ENCODE results near the gene PXN. TPM values are rescaled to one million over a fixed set of nuclear protein-coding genes. Genes with fewer than 3 reads are reported as not detected.
A peak's percentile ranks its signal among the peaks of the same experiment; 100 is the strongest.
"Not testable (repeated sequence)": the region's sequence is repeated elsewhere in the genome, so short reads cannot be mapped to it uniquely, and the experiment has no call there.

The PXN gene
- total RNA-seq, 1 experiment from 2014 or later: 40.1 TPM

DNA sequence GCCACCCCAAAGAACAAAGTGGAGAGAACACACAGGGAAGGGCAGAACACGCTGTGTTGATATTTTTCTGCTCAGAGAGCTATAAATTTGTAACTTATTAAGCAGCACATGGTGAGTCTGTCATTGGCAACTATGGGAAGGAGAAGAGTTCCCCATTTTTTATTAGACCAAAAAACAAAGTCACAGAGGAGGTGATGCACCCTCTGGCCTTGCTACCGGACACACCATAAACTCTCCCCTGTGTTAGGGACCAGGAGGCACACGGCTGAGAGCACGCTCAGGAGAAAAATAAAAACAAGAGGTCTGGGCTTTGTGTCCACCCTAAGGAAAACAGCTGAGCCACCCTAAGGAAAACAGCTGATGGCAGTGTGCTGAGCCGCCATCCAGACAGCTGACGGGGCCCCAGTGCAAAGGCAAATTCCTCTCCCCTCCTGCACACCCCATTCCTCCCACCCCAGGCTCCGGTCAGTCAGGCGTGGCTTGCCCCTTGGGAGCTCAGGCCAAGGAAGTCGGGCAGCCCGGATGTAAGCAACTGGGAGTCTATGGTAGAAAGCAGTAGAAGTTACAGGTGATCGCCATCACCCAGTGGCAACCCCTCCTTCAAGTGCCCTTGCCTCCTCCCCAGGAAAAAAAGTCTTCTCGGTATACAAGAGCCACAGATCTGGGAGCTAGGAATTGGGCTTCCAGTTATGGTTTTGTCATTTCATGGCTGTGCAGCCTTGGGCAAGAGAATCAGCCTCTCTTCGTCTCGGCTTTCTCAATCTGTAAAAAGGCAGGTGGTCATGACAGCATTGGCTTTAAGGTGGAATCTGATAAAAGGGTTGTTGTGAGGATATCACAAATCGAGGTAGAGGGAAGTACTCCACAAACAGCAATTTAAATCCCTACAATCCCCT, 2.4 kb downstream of the PXN start:
- DNase-seq (ENCODE audit: extremely low read depth, low read depth): no peak

DNA sequence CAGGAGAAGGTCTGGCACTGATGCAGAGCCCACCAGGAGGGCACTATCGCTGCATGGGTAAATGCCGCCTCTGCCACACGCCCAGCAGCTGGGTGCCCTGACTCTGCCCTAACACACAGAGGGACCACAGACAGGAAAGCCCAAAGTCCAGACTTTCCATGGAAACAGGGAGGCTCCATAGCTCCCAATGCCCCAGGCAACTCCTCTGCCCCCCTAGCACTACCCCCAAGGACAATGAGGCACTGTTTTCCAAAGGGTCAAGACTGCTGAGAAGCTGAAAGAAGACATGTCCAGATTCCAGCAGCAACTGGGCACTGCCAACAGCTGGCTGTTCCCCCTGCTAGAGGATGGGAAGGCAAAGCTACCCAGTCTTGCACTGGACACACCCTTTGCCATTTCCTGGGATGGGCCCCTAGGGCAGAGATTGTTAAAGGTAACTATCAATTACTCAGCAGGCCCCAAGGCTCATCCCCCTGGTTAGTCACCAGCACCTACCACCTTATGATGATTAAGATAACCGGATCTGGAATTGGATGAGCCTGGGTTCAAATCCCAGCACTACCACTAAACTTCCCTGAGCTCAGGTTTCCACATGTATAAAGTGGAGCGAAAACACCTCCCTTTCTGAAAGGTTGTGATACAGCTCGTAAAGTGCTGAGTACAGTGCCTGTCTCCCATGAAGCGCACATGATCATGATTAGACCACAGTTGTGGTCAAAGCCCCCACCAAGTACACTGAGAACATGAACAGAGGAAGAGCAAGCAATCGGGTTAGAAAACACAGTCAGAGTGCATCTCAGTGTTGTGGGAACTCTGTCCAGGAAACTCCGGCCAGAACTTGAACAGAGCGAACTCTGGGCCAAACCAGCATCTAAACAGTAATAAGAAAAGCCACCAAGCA, 3.3 kb downstream of the PXN start:
- peak; percentile 47 for DNase-seq (ENCODE audit: extremely low read depth, low read depth)

DNA sequence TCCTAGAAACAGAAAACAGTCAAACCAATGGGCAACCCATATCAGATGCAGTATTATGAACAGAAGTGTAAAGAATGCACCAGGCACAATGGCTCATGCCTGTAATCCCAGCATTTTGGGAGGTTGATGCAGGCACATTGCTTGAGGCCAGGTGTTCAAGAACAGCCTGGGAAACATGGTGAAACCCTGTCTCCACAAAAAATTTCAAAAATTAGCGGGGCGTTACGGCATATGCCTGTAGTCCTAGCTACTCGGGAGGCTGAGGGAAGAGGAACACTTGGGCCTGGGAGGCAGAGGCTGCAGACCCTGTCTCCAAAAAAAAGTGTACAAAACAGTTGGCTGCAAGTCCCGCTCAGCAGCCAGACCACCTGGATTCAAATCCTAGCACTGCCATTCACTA, 4.9 kb downstream of the PXN start:
- DNase-seq (ENCODE audit: extremely low read depth, low read depth): no peak

DNA sequence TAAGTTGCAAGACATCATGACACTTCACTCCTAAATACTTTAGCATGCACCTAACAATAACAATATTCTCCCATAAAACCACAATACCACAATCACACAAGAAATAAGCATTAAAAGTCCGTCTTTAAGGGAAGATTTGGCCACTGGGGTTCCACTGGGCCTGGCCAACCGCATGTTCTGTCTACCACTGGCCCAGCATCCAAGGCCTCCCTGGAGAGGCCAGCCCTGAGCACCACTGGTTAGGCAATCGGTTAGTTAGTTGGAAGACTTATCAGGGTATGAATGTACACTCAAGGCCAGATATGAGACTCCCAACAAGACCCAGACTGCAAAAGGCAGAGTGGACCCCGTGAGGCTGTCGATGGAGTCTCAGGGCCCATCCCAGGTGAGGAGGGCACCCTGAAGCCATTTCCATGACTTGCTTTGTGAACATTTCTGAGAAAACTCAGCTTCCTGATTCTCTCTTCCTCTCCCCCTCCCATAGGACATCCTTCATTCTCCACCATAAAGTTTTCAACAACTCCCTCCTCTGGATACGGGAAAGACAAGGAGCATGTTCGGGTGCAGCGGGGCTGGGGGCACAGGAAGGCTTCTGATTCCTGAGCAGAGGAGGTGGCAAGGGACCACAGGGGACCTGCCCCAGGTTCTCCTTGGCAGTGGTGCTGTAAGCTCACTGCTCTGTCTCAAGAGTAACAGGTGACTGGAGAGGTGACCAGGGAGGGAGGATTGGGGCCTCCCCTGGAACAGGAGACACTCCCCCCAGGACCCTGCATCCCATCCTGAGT, 5.9 kb downstream of the PXN start:
- no peak for DNase-seq (ENCODE audit: extremely low read depth, low read depth)

DNA sequence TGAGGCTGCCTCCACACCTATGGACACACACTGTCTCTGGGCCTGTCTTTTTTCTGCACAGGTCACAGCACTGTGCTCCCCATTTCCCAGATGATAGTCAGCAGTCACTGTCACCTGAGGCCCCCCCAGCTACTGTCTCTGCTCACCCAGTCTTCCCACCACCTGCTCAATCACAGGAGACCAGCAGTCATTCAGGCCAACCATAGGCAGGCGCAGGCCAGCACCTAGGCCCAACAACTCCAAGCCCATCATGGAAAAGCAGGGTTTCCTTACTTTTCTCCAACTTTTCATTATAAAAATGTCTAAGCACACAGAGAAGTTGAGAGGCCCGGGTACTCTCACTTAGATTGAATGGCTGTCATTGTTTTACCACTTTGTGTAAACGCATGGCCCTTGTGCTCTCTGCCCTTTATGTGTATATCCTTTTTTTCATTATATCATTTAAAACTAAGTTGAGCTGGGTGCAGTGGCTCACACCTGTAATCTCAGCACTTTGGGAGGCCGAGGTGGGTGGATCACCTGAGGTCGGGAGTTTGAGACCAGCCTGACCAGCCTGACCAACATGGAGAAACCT, 7.1 kb downstream of the PXN start:
- DNase-seq (ENCODE audit: extremely low read depth, low read depth): no peak

DNA sequence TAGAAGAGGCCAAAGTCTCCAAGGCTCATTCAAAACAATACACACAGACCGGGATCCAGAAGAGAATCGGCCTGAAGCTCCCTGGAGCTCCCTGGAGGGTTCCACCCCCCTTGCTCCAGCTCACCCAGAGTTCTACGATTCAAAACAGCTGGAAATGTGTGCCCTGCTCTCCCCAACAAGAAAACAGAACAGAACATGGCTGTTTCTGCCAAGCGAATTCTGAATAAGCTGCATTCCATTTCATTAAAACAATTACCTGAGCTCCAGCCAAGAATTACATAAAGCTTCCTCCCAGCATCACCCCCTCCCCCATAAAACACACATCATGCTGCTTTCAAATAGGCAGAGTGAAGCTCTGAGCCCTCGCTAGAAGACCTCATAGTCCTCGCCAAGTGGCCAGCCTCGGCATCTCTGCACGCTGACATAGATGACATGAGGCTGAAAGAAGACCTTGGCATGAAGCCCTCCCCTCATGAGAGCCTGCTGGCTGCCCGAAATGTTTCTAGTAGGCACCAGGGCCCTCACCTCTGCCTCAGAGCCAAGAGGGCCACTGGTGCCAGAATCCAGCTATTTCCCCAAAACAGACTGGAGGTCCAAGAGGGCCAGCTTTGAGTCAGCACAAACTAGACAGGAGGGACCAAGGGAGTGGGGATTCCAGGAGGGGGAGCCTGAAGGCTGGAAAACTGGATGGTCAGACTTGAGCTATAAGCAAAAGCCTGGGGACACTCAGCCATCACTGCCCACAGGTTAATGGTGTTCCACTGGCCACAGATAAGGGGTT, 8.3 kb downstream of the PXN start:
- DNase-seq (ENCODE audit: extremely low read depth, low read depth): no peak

DNA sequence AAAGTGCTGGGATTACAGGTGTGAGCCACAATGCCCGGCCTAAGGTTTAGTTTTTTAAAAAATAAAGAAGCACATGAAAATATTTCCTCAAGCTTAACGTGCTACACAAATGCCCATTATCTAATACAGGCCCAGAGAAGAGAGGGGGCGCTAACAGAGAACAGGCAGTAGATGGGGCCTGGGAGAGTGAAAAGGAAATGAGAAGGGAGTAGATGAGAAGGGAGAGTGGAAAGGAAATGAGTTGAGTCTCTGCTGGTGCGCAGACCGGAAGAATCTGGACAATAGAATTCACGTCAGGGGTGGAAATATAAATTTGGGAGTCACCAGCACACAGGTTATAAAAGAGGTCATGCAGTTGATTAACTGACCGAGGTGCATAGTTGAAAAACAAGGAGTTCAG, 10.7 kb downstream of the PXN start:
- DNase-seq (ENCODE audit: extremely low read depth, low read depth): no peak

DNA sequence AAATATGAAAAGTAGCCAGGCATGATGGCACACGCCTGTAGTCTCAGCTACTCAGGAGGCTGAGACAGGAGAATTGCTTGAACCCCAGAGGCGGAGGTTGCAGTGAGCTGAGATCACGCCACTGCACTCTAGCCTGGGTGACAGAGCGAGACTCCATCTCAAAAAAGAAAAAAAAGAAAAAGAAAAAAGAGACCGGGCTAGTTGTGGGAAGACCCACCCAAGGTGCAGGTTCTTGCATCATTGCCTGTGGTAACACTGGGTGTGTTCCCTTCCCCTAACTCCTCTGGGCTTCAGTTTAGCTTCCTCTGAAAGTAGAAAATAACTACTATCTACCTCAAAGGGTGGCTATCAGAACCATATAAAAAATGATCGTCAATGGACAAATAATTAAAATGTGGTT, 12.2 kb downstream of the PXN start:
- DNase-seq (ENCODE audit: extremely low read depth, low read depth): not testable (repeated sequence)

DNA sequence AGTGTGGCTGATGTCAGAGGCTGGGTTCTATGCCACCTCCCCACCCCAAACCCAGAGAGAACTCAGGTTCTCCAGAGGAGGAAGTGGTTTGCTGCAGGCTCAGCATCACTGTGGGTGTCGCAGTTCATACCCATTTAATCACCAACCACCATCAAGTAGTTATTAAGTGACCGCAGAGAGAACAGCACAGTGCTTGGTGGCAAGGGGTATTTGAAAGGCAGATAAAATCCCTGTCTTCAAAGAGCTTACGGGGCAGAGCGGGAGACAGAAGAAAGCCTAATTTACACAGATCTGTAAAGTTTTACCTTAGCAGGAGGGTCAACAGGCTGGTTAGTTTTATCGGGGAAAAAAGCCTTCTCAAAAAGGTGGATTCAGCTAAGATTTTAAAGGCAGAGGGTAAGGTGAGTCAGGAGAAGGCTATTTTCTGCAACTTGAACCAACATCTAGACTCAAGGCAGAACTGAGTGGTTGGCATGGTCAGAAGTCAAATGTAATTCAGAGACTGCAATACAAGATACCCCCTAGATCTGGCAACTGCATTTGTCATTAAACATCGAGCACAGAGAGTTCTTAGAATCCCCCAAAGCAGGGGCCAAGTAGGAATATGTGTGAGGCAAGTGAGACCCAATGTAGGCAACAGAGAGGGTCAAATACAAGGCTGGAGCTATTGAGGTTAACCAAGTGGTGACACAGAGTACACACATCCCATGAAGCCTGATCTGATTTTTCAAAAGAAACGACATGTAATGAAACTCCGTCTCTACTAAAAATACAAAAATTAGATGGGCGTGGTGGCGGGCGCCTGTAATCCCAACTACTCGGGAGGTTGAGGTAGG, 13.2 kb downstream of the PXN start:
- DNase-seq (ENCODE audit: extremely low read depth, low read depth): no peak

DNA sequence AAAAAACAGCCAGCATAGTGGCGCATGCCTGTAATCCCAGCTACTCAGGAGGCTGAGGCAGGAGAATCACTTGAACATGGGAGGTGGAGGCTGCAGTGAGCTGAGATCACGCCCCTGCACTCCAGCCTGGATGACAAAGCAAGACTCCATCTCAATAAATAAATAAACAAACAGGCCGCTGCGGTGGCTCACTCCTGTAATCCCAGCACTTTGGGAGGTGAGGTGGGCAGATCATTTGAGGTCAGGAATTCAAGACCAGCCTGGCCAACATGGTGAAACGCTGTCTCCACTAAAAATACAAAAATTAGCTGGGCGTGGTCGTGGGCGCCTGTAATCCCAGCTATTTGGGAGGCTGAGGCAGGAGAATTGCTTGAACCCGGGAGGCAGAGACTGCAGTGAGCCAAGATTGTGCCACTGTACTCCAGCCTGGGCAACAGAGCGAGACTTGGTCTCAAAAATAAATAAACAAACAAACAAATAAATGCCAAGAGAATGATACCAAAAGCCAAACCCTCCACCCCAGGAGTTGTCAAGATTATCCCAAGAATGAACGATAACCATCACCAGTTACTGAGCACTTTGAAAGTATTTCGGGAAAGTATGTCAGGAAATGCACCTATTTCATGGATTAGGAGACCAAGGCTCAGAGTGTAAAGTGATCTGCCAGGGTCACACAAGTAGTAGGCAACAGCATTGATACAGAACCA, 14.0 kb downstream of the PXN start:
- DNase-seq (ENCODE audit: extremely low read depth, low read depth): not testable (repeated sequence)

DNA sequence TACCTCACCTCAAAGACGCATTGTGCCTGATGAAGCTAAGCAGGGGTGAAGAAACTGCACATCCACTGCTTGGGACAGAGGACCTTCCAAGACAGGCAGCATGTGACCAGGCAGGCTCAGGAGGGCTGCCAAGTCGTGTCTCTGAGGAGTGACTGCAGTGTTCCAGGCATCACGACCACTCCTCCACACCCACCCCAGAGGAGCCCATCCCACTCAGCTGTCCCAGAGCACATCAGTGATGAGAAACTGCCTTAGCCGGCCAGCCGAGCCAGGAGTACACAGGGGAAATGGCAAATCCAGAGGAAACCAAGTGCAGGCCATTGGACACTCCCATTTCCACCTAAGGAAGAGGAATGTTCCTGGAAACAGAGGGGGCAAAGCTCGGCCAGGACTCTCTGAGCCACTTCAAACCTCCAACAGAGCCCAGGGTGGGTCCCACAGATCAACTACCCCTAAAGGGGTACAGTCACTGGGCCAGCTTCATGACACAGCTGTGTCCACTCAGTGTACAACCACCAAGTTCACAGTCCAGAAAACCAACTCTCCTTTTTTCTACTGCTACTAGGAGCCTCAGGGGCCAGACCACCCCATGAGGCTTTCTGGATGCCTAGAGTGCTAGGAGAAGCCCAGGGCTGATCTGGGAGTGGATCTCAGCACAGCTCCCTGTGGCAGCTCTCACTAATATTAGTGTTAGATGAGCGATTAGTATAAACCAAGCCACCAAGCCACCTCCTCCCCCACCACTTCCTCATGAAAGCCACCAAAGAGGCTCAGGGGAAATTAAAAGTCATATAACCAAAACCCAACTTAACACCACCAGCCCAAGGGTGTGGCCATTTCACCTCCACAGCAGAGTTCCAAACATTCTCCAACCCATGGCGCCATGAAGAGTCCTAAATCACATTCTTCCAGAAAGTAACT, 15.4 kb downstream of the PXN start:
- no peak for DNase-seq (ENCODE audit: extremely low read depth, low read depth)

DNA sequence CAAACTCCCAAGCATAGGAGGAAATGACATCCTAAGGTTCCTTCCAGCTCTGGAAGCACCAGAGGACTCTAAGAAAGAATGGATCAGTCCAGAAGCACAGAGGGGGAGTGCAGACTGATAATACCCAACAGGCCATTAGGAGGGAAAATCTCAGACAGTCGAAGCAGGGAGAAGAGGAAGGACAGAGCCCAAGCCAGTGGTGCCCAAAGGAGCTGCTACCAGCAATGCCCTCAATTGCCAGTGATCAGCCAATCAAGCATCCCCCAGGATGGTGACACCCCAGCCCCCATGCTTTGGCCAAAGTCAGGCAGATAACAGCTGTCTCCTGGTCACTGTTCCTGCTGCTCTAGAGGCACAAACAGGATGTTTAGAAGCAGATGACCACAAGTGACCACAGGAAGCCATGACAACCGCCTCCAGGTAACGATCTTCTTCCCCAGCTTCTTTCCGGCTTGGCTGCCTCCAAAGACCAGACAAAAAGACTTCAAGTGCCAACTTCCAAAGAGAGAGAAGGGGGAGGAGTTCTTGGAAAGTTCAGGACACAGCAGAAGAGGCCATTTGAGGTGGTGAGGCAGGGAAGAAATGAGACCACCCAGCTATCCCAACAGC, 16.2 kb downstream of the PXN start:
- no peak for DNase-seq (ENCODE audit: extremely low read depth, low read depth)

DNA sequence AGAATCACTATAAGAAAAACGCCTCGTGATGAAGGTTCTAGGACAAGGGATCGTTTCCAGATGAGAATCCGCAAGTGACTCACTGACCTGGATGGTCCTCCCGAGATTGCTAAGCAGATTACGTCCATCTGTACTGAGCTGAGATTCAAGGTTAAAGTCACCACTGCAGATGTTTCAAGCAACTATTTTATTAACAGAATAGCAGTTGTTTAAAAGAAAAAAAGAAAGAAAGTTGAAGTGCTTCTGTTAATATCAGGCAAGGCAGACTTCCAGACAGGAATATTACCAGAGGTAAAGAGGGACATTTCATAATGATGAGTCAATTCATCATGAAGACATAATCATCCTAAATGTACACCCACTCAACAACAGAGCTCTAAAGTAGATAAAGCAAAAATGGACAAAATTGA, 17.9 kb downstream of the PXN start:
- no peak for DNase-seq (ENCODE audit: extremely low read depth, low read depth)

DNA sequence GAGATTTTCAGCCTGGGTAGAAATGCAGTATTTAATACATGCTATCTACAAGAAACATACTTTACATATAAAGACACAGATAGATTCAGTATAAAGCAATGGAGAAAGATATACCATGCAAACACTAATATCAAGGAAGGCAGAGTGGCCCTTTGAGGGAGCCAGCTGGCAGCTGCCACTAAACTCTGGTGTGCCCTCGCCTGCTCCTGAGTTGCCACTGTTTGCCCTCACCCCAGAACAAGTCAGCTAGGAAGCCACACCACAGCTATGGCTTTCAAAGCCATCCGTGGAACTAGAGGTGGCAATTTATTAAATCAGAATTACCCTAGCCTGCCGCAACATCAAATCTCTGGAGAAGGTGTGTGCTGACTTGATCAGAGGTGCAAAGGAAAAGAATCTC, 18.3 kb downstream of the PXN start:
- DNase-seq (ENCODE audit: extremely low read depth, low read depth): no peak

DNA sequence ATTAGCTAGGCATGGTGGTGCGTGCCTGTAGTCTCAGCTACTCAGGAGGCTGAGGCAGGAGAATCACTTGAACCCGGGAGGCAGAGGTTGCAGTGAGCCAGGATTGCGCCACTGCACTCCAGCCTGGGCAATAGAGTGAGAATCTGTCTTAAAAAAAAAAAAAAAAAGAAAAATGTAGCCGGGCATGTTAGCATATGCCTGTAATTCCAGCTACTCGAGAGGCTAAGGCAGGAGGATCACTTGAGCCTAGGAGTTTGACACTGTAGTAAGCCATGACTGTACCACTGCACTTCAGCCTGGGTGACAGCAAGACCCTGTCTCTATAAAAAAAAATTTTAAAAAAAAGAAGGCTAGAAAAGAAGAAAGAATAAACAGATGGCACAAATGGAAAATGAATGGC, 18.8 kb downstream of the PXN start:
- DNase-seq (ENCODE audit: extremely low read depth, low read depth): not testable (repeated sequence)

DNA sequence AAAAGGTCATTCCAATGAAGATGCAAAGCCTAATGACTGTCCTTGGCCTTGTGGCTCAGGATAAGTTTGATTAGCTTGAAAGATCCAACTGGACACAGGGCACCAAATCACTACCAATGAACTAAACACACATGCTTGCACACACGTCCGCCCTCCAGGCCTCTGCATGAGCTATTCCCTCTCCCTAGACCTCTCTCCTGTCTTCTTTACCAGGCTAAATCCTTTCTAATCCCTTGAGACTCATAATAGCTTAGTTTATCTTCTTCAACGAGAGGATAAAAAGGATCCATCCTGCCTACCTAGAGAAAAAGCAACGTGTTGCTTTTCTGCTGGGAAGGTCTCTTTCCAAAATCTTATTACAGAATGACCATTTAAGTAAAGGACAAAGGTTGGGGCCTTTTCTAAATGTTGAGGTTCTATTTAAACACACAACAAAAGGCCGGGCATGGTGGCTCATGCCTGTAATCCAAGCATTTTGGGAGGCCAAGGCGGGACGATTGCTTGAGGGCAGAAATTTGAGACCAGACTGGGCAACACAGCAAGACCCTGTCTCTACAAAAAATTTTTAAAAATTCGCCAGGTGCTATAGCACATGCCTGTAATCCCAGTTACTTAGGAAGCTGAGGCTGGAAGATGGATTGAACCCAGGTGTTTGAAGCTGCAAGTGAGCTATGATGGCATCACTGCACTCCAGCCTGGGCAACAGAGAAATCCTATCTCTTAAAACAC, 22.4 kb downstream of the PXN start:
- no peak for DNase-seq (ENCODE audit: extremely low read depth, low read depth)

Data from NCI-H460 (cell line).